Ovary (tissue), 3 donors: ENCODE measurements around the gene CRYBA2.

Experiments used
- CTCF ChIP-seq, 3 donors: fragments of 450-650 bp in 2 of 3; fragments of 200-600 bp in 1 of 3; IDR thresholded peaks; one replicate each; pipeline versions ENCODE4 v1.5.1 to v1.8.0; 2016 to 2022; ENCODE audit warnings: antibody characterized with exemption in 3 of 3, mild to moderate bottlenecking in 1 of 3
- EP300 ChIP-seq: sonication (generic); formaldehyde crosslinking; IDR thresholded peaks from one replicate; pipeline ENCODE4 v1.6.1; 2017; ENCODE audit warnings: antibody characterized with exemption
- POLR2A ChIP-seq: fragments of 450-650 bp; IDR thresholded peaks from one replicate; pipeline ENCODE4 v1.6.1; 2017; ENCODE audit warnings: antibody characterized with exemption, mild to moderate bottlenecking, moderate library complexity
- donor health status: DM: no; HTN: no; CAD: no.

GRCh38 chr2:218970894-218971293 lies 22.3 kb downstream of the CRYBA2 start:
- TF ChIP-seq CTCF (IDR thresholded peaks at IDR 0.05) (no peak), POLR2A (no peak), EP300 (no peak)
